ENCODE measurements around the gene RASSF3. TPM values are rescaled to one million over a fixed set of nuclear protein-coding genes. Genes with fewer than 3 reads are reported as not detected.

Gene RASSF3
- total RNA-seq, 4 donors from 2014 or later = 149 to 332 (median 182) TPM

- no peaks in the 10 kb centered on the region for H3K9me3 ChIP-seq
- ATAC-seq = no peak
- no peaks in the 10 kb centered on the region for H3K27me3 ChIP-seq
- no peaks in the 10 kb centered on the region for H3K4me1 ChIP-seq
- 53 to 70% methylated on average over 2 of the region's 2 CpGs for WGBS, 2 donors (ENCODE audit: low coverage in 1 of 2)
- H3K27ac ChIP-seq = no peak overlapping the region
- H3K4me3 ChIP-seq = no peak overlapping the region
- peaks cover 3 to 98% of the 10 kb centered on the region in 2 donors for H3K36me3 ChIP-seq
- TF ChIP-seq POLR2AphosphoS5 (IDR thresholded peaks at IDR 0.05) (no peak), EP300 (IDR thresholded peaks at IDR 0.05) (no peak), POLR2A (IDR thresholded peaks at IDR 0.05) (no peak)
- TF ChIP-seq, protein P1, sequence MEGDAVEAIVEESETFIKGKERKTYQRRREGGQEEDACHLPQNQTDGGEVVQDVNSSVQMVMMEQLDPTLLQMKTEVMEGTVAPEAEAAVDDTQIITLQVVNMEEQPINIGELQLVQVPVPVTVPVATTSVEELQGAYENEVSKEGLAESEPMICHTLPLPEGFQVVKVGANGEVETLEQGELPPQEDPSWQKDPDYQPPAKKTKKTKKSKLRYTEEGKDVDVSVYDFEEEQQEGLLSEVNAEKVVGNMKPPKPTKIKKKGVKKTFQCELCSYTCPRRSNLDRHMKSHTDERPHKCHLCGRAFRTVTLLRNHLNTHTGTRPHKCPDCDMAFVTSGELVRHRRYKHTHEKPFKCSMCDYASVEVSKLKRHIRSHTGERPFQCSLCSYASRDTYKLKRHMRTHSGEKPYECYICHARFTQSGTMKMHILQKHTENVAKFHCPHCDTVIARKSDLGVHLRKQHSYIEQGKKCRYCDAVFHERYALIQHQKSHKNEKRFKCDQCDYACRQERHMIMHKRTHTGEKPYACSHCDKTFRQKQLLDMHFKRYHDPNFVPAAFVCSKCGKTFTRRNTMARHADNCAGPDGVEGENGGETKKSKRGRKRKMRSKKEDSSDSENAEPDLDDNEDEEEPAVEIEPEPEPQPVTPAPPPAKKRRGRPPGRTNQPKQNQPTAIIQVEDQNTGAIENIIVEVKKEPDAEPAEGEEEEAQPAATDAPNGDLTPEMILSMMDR (IDR thresholded peaks at IDR 0.05) = no peak
Measured at GRCh38 chr12:64740646-64741045, 130.4 kb downstream of the RASSF3 start.

DNA sequence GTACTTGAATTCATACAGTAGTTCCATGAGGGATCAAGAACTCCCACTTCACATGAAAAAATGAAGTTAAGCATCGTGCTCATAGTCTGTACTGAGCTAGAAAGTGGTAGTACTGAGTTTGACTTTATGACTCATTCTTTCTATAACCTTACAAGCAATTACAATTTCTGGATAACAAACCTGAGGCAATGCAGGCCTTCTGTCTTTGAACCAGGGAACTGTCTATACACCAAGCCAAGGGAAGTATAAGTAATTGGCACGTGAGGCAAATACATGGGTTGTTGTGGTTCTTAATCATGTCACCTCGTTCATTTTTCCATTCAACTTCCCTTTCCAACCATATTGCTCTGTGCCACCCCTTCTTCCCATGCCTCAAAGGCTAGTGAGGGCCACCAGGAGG lies 132.1 kb downstream of the RASSF3 start:
- Histone ChIP-seq H3K36me3 (peaks cover 3 to 98% of the 10 kb centered on the region in 2 donors), H3K27me3 (no peaks in the 10 kb centered on the region), H3K4me1 (no peaks in the 10 kb centered on the region), H3K9me3 (no peaks in the 10 kb centered on the region), H3K27ac (no peak overlapping the region), H3K4me3 (no peak overlapping the region)
- no peak for ATAC-seq
- WGBS, 2 donors (ENCODE audit: low coverage in 1 of 2) = 83 to 90% methylated on average over 1 to 3 of the region's 3 CpGs
- TF ChIP-seq POLR2AphosphoS5 (IDR thresholded peaks at IDR 0.05) (no peak), EP300 (IDR thresholded peaks at IDR 0.05) (no peak), POLR2A (IDR thresholded peaks at IDR 0.05) (no peak)
- TF ChIP-seq, protein P1 (IDR thresholded peaks at IDR 0.05) = no peak

DNA sequence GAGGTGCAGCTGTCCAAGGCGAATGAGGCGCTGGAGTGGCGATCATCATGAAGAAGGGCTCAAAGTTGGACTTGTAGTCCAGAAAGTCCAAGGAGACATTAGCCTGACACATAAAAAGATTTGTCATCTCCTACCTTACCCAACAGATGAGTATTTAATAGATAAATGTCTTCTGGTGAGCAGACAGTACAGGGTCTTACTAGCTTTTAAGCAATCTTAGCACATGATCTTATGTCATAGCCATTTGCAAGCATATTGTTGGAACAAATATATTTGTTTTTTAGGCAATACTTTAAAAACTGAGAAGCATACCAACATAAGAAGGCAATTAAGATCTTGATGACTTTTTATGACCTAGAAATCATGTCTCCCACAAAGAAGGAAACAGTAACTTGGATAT lies 132.9 kb downstream of the RASSF3 start:
- peaks cover 3 to 98% of the 10 kb centered on the region in 2 donors for H3K36me3 ChIP-seq
- ATAC-seq = no peak
- WGBS, 2 donors (ENCODE audit: low coverage in 1 of 2) = 83% methylated on average over 3 of the region's 3 CpGs; no CpG with 5 or more reads in 1 of the 2 donors
- no peaks in the 10 kb centered on the region for H3K4me1 ChIP-seq
- no peaks in the 10 kb centered on the region for H3K9me3 ChIP-seq
- no peak overlapping the region for H3K27ac ChIP-seq
- no peaks in the 10 kb centered on the region for H3K27me3 ChIP-seq
- TF ChIP-seq EP300 (IDR thresholded peaks at IDR 0.05) (no peak), POLR2A (IDR thresholded peaks at IDR 0.05) (no peak), POLR2AphosphoS5 (IDR thresholded peaks at IDR 0.05) (no peak)
- TF ChIP-seq, protein P1 (IDR thresholded peaks at IDR 0.05) = no peak
- H3K4me3 ChIP-seq = no peak overlapping the region

- TF ChIP-seq POLR2AphosphoS5 (IDR thresholded peaks at IDR 0.05) = no peak
- TF ChIP-seq, protein P1 (IDR thresholded peaks at IDR 0.05) = no peak
- TF ChIP-seq POLR2A (IDR thresholded peaks at IDR 0.05) = no peak
- no peak for TF ChIP-seq EP300 (IDR thresholded peaks at IDR 0.05)
- no peaks in the 10 kb centered on the region for H3K4me1 ChIP-seq
- ATAC-seq = no peak
- H3K27ac ChIP-seq = no peak overlapping the region
- H3K9me3 ChIP-seq = no peaks in the 10 kb centered on the region
- no peak overlapping the region for H3K4me3 ChIP-seq
- H3K27me3 ChIP-seq = no peaks in the 10 kb centered on the region
- WGBS, 2 donors (ENCODE audit: low coverage in 1 of 2) = 64 to 75% methylated on average over 5 of the region's 5 CpGs
- peaks cover 2 to 92% of the 10 kb centered on the region in 2 donors for H3K36me3 ChIP-seq
Measured at GRCh38 chr12:64744422-64745258, 134.3 kb downstream of the RASSF3 start.

Data from gastroesophageal sphincter (tissue), 4 donors.